Limb (tissue), 2 donors: ENCODE results near the gene IL17REL.

Source experiments
- DNase-seq, 2 donors: peaks; one replicate each; pipeline ENCODE4 v3.0.0-alpha.2; 2016; ENCODE audit errors: extremely low spot score in 2 of 2

Gene IL17REL

DNA sequence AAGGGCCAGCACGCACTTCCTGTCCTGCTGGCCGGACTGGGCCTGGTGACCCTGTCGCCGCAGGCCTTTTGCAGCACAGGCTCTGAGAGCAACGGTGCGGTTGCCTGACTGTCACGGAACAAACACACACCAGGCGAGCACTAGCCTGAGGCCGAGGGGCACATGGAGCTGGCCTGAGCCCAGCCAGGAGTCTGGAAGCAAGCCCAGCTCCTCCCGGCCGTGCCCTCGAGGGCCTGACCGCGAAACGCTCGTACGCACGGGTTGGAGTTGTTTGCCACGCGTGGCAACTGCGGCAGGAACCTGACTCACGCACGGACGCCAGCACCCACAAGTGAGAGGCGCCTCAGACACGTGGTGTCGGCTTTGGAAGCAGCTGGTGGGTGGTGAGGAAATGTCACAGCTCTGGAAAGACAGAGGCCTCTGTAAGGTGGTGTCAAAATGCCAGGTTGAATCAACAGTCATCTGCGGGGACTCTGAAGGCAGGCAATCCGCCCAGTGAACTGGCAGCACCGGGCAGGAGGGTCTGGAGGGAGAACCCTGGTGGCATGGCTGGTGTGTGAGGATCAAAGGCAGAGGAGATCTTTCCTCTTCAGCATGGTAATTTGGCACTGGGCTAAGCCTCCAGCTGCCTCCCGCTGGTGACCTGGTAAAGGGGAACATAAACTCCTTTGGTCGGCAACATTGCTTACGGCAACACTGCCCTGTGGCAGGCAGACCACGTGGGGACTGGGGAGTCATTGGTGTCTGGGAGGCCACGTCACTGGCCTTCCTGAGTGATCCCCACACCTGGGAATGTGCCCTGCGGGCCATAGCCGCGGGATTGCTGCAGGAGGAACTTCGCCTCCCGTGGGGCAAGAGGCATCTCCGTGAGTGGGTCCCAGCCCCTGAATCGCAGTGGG lies 15.3 kb upstream of the IL17REL start:
- DNase-seq = no peak

DNA sequence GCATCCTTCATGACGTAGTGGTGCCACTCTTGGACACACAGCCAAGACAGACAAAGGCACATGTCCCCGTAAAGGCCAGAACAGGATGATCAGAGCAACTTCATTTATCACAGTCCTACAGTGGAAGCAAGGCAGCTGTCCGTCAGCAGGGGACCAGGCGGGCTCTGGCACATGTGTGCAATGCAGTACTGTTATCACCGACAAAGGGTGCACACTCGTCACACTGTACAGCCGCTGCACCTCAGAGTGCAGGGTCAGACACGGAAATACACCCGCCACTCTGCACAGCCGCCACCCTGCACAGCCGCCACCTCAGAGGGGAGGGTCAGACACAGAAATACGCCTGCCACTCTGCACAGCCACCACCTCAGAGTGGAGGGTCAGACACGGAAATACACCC lies 13.4 kb upstream of the IL17REL start:
- DNase-seq = no peak

DNA sequence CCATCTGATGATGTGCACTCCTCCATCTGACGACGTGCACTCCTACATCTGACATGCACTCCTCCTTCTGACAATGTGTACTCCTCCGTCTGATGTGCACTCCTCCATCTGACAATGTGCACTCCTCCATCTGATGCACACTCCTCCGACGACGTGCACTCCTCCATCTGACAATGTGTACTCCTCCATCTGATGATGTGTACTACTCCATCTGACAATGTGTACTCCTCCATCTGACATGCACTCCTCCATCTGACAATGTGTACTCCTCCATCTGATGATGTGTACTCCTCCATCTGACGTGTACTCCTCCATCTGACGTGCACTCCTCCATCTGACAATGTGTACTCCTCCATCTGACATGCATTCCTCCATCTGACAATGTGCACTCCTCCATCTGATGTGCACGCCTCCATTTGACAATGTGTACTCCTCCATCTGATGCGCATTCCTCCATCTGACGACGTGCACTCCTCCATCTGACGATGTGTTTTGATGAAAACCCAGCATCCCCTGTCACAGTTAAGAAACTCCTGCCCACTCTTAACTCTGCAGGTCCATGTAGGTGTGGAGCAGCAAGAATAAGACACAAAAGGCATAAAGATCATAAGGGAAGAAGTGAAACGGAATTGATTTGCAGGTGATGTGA lies 9.7 kb upstream of the IL17REL start:
- no peak for DNase-seq

DNA sequence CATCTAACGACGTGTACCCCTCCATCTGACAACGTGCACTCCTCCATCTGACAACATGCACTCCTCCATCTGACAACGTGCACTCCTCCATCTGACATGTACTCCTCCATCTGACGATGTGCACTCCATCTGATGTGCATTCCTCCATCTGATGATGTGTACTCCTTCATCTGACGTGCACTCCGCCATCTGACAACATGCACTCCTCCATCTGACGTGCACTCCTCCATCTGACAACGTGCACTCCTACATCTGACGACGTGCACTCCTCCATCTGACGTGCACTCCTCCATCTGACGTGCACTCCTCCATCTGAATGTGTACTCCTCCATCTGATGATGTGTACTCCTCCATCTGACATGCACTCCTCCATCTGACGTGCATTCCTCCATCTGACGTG lies 8.0 kb upstream of the IL17REL start:
- no peak for DNase-seq

DNA sequence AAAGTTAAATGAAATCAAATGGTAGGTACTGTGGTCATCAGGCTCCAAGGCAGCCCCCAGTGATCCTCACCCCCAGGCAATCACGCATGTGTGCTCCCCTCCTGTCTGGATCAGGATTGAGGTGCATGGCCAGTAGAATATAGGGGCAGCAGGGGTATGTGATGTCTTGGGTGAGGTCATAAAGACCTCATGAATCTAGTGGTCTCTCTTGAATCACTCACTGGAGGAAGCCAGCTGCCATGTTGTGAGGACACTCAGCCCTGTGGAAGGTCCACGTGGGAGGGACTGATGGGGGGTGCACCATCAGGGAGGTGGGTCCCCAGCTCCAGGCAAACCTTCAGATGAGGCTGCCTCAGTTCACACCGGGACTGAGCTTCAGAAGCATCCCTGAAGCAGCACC lies 6.8 kb upstream of the IL17REL start:
- DNase-seq = no peak

DNA sequence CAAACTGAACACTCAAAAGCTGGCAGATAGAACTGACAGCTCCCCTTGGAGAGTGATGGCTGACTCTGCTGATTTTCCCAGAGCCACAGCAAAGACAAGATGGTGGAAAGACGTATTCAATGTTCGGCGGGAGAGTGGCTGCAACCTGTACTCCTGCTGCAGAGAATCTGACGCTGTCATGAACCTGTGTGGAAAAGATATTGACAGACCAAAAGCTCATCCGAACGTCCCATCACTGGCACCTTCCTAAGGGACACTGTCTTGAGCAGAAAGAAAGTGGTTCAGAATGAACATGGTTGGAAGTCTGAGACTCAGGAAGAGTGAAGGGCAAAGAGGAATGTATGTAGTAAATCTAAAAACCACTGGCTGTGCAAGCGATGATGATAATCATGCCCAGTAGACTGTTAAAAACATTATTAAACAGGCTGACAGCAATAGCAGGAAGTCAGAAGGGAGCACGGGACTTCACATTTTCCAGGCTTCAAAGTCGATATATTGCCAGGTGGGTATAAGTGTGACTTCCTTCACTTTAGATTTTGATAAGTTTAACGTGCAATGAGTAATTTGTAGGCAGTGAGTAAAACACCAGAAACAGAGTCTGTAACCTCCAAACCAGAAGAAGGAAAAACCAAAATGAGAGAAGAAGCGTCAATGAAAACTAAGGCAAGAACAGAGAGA lies 6.2 kb upstream of the IL17REL start:
- DNase-seq = no peak

DNA sequence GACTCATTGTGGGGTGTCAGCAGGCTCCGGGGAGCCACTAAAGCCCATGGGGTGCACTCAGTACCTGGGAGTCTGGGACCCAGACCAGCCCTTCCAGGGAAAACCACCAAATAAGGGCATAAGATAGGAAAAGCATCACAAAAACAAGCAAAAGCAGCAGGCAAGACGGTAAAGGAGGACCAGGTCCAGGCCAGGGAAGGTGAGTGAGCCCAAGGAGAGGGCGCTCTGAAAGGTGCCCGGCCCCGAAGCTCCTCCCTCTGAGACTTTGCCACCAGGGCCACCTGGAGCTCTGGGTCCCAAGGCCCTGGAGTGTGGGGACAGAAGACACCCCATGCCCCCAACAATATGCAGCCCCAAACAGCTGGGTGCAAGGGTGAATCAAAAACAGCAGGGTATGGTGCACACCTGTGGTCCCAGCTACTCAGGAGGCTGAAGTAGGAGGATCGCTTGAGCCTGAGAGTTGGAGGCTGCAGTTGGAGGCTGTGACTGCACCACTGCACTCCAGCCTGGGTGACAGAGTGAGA lies 5.2 kb upstream of the IL17REL start:
- DNase-seq = no peak

DNA sequence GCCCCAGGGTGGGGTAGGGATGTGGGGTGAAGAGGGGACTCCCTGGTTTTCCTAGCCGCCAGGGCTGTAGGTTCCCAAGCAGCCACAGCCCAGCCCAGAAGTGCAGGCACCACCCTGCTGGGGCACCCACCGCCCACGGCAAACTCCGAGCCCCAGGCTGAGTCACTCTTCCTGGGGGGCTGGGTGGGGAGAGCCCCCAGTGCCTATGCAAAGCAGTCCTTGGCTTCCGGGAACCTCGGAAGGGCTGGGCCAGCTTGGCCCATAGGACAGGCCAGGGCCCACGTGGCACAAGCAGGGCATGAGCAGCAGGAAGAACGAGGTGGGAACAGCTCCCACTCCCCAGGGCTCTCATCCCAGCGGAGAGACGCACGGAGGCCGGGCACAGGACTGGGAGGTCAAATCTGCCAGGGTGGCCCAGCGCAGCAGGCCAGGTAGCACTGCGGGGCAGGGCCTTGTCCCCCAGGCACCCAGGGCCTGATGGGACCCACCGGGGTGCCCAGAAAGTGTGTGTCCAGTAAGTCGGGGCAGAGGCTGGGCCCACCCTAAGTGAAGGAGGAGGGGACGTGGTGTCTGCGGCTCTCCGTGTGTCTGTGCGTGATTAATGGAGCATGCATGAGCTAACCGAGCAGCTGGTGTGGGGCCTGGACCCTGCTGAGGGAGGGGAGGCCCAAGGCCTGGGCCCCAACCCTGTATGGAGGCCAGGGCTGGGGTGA lies 4.6 kb upstream of the IL17REL start:
- DNase-seq = no peak

DNA sequence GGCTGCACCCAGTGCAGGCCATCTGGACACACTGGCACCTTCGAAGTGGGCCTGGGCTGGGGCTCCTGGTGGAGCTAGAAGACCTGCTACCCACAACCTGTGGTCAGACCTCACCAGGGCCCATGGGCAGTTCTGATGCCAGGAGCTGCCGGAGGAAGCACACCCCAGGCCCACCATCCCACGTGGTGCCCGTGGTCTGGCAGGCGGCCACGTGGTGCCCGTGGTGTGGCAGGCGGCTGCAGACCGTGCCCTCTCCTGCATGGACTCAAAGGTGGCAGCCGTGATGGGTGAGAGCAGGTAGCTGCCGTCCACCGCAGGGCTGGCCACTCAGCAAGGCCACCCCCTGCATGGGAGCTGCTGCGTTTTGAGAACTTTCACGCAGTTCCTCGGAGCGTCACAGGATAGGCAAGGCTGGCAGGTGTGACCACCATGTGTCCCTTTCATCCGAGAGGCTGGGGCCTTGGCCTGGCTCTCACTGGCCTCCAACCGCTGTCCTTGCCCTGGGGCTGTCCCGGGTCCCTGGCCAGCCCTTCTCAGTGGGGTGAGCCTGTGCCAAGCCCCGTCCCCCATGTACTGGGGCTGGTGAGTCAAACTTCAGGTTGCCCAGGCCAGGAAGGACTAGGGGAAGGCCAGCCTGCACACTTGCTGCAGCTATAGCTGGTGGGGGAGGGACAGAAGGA lies 3.9 kb upstream of the IL17REL start:
- no peak for DNase-seq

DNA sequence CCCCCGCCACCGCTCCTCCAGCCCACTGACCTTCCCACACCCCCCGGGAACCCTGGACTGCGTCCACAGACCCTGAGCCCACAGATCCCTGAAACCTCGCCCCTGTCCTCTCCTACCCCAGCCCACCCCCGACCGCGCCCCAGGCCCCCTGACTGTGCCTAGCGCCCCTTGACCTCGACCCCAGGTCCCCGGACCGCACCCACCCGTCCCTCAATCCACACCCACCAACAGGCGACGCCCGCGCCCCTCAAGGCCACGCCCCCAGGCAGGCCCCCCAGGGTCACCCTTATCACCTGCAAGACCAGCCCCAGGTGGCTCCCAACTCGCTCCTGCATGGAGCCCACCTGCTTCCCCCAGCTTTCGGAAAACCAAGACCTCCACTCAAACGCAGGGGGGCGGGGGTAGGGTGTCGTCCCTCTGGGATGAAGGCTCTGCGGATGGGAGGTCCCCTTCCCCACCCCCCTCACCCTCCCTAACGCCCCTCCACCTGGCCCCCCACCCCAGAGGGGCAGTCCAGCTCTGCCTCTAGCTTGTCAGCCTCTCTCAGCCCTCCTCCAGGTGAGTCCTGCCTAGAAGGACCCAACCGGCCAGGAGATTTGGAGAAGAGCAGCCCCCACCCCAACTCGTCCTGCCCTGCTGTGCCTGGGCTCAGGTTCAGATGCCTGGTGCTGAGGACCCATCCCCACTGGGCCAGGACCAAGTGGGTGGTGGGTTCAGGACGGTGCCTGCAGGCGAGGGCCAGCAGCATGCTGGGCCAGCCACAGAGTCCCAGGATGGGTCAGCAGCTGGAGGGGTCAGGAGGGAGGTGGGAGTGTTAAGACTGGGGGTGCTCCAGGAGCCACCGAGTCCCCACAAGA lies 3.1 kb upstream of the IL17REL start:
- DNase-seq = peak in 1 of 2 donors; percentile 26

DNA sequence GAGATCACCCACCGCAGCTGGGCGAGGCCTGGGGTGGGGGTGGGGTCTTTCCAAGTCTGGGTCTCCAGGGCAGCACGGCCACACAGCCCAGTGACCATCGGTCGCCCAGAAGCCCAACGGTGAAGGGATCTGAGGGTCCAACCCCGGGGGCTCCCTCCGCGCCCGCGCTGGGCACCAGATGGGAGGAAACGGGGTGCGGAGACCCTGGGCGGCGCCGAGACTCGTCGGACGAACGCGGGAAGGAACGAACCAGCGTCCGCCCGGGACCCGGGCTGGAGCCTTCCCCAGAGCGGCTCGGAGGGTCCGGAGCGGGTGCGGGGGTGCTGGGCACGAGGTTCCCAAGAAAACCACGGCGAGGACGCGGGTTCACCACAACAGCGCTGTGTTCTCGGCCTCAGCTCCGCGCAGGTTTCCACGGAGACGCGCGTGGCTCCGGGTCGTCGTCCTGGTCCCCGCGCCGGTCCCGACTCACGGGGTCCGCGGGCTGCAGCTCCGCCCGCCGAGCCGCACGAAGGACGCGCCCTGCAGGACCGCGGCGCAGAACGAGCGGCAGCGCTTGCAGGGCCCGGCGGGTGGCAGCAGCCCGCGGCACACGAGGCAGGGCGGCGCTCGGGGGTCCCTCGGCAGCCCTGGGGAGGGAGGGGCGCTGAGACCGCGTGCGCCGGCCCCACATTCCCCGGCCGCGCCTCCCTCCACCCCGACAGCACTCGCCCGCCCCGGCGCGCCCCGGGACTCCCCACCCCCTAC lies 2.3 kb upstream of the IL17REL start:
- DNase-seq = peak in 1 of 2 donors; percentile 35

DNA sequence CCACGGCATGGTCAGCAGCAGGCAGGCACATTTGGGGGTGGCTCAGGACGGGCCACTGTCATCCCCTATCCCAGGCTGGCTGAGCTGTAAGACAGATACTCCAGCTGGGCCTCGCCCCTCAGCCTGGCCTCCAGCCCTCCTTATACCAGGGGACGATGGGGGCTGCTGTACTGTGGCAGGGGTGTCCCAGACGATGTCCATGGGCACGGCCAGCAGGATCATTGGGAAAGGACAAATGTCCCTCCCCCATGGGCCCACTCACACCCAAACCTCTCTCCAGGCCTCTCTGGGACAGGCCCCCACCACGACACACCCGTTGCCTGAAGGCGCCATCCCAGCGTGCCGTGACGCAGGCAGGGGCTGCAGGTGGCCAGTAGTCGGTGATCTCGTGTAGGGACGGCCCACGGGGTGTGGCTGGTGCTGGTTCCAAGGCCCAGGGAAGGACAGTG lies 1.5 kb upstream of the IL17REL start:
- DNase-seq = peak in 1 of 2 donors; percentile 24

DNA sequence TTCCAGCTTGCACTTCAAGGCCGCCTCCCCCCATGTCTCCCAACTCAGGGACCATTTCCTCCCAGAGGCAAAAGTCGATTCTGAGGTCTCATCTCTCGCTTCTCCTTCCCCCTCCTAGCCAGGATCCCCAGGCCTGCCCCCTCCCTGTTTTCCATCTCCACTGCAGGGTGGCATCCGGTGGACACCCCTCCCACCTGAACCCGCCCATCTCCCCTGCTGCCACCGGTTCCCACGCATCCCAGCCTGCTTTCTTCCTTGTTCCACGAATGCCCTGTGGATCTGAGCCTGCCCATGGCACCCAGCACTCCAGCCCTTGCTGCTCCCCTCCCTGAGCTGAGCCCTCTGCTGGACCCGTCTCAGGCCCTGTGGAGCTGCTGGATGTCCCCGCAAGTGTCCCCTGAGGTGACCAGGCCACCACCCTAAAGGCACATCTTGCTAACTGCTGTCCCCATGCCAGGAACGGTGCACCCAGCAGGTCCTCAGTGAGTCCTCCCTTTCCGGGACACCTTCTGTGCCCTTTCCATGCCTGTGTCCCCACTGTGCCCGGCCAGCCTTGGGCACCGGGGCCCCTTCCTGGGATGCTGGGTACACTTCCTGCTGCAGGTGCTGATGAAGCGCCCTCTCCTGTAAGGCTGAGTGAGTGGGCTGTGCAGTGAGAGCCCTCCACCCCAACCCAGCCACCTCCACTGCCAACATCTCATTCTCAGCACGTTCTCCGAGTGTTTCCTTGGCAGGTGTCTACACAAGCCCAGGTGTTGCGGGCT lies 936 bp downstream of the IL17REL start:
- DNase-seq = peak in 1 of 2 donors; percentile 30

DNA sequence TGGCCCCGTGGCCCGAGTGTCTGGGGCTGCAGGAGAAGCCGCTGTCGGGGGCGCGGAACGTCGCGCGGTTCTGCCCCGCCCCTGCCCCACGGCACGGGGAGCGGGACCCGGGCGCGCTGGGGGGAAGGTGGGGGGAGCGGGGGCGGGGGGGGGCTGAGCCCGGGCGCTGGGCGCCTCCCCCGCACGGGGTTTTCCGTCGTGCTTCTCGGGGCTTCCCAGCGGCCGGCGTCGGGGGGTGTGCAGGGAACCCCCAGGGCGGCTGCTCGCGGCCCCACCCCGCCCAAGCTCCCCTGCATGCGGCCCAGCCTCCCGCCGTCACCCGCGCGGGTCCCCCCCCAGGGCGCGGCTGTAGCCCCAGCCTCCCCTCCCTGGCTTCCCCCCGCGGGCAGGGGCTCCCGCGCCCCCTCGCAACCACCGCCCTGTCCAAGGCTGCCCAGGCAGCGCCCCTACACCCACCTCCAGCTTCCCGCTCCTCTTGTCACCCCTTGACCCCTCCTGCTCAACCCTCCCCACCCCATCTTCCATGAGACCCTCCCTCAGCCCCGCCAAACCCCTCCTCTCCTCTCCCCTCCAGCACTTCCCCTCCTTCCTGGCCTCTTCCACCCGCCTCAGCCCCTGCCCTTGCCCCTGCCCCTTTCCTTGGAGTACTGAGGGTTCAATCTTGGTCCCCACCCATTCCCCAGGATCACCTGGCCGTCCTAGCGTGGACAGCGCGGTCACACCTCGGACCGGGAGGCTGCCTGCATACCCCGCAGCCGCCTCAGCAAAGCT lies 1.7 kb downstream of the IL17REL start:
- peak in 1 of 2 donors; percentile 33 for DNase-seq

DNA sequence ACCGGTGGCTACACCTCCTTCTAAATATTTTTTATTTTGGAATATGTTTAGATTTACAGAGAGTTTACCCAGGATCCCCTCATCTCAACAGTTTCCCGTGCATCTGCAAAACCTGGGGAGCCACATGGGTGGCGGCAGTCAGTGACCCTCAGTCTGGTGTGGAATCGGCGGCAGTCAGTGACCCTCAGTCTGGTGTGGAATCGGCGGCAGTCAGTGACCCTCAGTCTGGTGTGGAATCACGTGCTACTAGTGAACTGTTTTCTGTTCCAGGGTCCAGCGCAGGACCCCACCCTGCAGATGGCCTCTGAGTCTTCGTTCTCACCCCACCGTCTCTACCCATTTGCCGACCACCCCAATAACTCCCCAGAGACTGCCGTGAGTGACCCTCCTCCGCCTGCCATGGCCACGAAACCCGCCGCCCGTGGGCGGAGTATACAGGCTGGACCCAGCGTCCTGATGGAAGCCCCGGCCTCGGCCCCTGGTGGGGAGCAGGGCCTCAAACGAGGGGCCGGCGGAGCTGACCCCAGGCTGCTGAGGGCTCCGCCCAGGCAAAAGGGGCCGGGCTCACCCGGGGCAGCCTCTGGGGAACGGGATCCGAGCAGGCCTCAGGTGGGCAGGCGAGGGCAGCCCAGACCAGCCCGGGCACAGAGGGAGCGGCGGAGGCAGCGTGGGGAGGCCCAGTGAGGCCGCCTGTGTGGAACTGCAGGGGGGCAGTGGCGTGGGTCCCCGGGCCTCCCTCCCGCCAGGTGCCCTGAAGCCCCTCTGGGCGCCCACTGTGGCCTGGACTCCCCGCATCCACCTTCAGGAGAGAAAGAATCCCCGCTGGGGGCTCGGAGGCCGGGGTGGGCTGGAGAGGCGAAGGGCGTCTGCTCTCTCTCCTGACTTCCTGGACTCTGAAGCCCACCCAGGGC lies 2.5 kb downstream of the IL17REL start:
- peak in 1 of 2 donors; percentile 27 for DNase-seq

DNA sequence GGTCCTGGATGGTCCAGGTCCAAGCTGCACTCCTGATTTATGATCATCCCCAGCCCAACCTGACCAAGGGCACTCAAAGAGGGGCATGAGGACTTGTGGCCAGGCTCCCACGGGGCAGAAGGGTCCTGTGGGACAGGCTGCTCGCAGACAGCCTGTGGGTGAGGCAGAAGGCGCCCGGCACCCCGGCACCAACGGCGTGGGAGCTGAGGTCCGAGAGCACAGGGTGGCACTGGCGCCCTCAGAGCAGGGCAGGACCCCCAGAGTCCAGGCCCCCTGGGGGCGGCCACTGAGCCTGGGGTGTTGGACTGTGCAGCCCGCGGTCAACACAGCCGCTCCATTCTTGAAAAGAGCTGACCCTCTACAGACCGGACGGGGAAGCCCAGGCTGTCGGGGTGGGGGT lies 3.3 kb downstream of the IL17REL start:
- no peak for DNase-seq
